Stimulated activated naive CD8-positive, alpha-beta T cell treated with anti-CD3 and anti-CD28 coated beads, Interleukin-15, Interleukin-2, amounts not matched to agents 100 ng/mL and 50 ng/mL, for 24 hours (primary cell): ENCODE results near the gene CYB5R2.

ENCODE experiments used
- H3K27ac Mint-ChIP-seq: one replicate; pipeline ENCODE4 v1.8.0; 2021; ENCODE audit warnings: mild to moderate bottlenecking, mixed read lengths
- H3K27me3 Mint-ChIP-seq: one replicate; pipeline ENCODE4 v1.8.0; 2021; ENCODE audit warnings: mixed read lengths
- H3K36me3 Mint-ChIP-seq: one replicate; pipeline ENCODE4 v1.8.0; 2021; ENCODE audit warnings: low read depth, mixed read lengths
- H3K4me1 Mint-ChIP-seq: one replicate; pipeline ENCODE4 v1.8.0; 2021; ENCODE audit warnings: low read depth, mixed read lengths
- H3K4me3 Mint-ChIP-seq: one replicate; pipeline ENCODE4 v1.8.0; 2021; ENCODE audit warnings: mild to moderate bottlenecking, mixed read lengths
- H3K9me3 Mint-ChIP-seq: one replicate; pipeline ENCODE4 v1.8.0; 2021; ENCODE audit warnings: mixed read lengths

Gene CYB5R2

DNA sequence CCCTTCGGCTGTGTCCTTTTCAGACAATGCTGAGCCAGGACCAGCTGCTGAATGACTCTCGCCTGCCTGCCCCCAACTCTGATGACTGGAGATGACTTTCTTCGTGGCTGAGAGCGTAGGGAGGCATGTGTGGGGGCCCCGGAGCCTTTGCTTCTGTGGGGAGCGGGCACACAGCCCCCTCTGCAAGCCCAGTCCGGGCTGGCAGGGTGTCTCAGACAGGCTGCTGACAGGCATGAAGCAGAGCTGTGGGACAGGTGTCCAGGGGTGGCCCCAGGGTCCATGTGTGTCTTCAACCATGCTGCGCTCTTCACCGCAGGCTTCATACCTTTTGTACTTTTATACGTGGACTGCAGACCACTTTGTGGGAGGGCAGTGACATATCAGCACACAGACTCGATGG, 16.6 kb downstream of the CYB5R2 start:
- Mint-ChIP-seq H3K27me3 (no peaks in the 10 kb centered on the region), H3K4me1 (no peaks in the 10 kb centered on the region), H3K27ac (no peak overlapping the region), H3K9me3 (no peaks in the 10 kb centered on the region), H3K36me3 (peaks cover 19% of the 10 kb centered on the region), H3K4me3 (no peak overlapping the region)

DNA sequence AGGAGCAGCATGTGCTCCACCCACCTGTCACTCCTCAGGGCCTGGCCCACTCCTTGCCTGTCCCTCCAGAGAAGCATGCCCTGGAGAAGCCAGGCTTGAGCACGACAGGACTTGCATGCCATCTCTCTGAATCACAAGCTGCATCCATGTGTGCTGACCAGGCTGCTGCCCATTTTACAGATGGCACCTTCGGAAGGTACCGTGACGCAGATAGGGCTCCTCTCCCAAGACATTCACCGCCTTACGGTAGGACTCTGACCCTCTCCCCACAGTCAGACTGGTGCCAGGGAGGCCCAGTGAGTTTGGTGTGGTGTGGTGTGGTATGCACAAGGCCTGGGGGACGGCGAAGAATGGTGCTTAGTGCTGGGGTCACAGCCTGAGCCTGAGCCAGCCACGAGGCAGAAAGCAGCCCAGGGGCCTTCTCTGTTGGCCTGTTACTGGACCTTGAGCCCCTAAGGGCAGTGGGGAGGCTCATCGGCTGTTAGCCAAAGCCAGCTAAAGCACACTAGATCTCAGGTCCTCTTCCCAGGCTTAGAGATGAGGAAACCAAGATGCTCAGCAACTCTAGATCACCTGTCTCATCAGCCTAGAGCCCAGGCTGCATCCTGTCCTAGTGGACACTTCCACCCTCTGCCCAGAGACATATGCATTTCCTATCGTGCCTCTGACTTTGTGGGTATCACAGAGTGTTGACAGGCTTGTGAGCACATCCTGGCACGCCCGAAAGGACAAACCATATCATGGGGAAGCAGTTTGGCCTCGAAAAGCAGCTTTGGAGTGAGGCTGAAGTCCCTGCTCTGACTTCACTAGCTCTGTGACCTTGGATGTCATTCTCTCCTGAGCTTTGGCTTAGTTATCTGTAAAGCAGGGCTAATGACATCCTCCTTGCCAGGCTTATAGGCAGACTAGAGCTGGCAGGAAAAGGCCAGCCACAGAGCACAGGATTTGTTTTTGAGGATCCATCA, 17.8 kb downstream of the CYB5R2 start:
- Mint-ChIP-seq H3K4me1 (no peaks in the 10 kb centered on the region), H3K36me3 (peaks cover 19% of the 10 kb centered on the region), H3K27me3 (no peaks in the 10 kb centered on the region), H3K4me3 (no peak overlapping the region), H3K9me3 (no peaks in the 10 kb centered on the region), H3K27ac (no peak overlapping the region)

DNA sequence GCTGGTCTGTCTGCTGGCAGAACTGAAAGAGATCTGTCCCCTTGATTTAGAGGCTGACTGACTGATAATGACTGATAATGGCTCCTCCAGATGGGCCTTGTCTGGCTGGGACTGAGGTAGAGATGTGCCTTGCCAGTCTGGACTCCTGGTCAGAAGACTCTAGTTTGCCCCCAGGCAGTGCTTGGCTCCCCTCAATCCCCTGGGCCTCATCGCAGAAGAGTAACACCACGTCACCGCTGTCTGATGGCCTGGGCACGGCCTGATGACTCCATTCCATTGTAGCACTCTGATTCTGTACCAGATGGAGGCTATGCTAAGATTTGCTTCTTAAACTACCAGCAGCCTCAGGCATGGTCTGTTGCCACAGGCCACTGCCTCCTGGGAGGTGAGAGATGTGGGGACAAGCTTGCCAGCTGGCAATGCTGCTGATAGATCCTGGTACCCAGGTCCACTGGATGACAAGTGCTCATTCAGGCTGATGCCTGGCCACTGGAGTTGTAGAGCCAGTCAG, 19.1 kb downstream of the CYB5R2 start:
- Mint-ChIP-seq H3K4me1 (no peaks in the 10 kb centered on the region), H3K36me3 (peaks cover 29% of the 10 kb centered on the region), H3K27ac (no peak overlapping the region), H3K9me3 (no peaks in the 10 kb centered on the region), H3K4me3 (no peak overlapping the region), H3K27me3 (no peaks in the 10 kb centered on the region)

DNA sequence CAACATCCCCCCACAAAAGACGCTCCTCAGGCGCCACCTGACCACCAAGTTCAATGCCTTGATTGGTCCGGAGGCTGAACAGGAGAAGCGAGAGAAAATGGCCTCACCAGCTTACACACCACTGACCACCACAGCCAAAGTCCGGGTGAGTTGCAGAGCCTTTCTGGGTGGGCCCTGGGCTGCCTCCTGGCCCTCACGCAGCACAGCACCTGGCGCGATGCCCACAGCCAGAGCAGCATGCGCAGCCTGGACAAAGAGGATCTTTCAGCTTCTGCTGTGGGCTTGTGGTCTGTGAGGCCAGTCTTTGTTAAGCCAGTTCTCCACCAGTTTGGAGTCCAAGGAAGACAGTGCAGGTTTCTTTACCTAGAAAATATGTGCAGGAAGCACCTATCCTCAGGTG, 21.6 kb downstream of the CYB5R2 start:
- Mint-ChIP-seq H3K27ac (no peak overlapping the region), H3K9me3 (no peaks in the 10 kb centered on the region), H3K36me3 (peaks cover 24% of the 10 kb centered on the region), H3K4me1 (no peaks in the 10 kb centered on the region), H3K27me3 (no peaks in the 10 kb centered on the region), H3K4me3 (no peak overlapping the region)

DNA sequence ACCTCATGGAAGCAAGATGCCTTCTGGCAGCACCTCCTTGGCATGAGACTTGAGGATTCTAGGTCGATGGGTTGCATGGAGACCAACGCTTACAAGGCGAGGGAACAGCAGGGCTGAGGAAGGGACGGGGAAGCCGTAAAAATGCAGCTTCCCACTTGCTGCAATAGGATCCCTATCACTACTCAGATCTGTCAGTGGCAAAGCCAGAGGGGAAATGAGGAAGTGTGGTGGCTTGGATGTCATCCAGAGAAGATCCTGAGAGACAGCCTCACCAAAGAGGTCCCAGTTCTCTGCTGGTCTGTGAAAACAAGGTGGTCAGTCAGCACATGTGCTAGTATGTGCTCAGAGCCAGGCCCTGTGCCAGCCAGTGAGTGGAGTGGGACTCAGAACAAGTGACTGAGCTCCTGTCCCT, 22.2 kb downstream of the CYB5R2 start:
- H3K36me3 Mint-ChIP-seq = peaks cover 24% of the 10 kb centered on the region
- H3K27ac Mint-ChIP-seq = no peak overlapping the region
- no peak overlapping the region for H3K4me3 Mint-ChIP-seq
- no peaks in the 10 kb centered on the region for H3K27me3 Mint-ChIP-seq
- H3K9me3 Mint-ChIP-seq = no peaks in the 10 kb centered on the region
- H3K4me1 Mint-ChIP-seq = no peaks in the 10 kb centered on the region

DNA sequence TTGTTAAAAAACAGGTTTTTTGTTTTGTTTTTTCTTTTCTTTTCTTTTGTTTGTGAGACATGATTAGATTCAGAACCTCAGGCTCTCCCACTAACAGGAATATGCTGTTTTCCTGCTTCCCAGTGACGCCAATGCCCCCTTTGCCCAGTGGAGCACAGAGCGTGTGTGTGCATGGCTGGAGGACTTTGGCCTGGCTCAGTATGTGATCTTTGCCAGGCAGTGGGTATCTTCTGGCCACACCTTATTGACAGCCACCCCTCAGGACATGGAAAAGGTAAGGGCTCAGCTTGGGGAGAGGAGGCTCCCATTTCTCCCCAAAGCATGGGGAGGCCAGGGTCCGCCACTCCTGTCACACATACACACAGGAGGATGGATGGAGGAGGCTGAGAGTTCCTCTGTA, 25.0 kb downstream of the CYB5R2 start:
- no peaks in the 10 kb centered on the region for H3K27me3 Mint-ChIP-seq
- H3K27ac Mint-ChIP-seq = no peak overlapping the region
- H3K9me3 Mint-ChIP-seq = no peaks in the 10 kb centered on the region
- no peak overlapping the region for H3K4me3 Mint-ChIP-seq
- H3K36me3 Mint-ChIP-seq = peaks cover 20% of the 10 kb centered on the region
- H3K4me1 Mint-ChIP-seq = no peaks in the 10 kb centered on the region

DNA sequence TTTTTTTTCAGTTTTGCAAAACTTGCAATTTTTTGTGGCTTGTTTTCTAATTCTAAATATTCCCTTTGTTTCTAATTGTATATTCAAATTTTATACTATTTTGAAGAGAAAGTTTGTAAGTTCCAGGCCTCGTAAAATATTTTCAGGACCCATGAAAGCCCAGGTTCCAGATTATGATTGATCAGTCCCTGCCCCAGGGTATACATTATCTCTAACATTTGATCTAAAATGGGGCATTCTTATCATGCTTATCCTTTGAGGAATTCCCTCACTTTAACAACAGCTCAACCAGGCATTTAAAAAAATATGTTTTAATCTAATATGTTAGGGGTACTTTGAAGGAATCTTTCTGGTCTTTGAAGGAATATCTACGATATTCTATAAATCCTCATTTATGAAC, 26.4 kb downstream of the CYB5R2 start:
- Mint-ChIP-seq H3K27me3 (no peaks in the 10 kb centered on the region), H3K9me3 (no peaks in the 10 kb centered on the region), H3K4me1 (no peaks in the 10 kb centered on the region), H3K4me3 (no peak overlapping the region), H3K36me3 (peaks cover 11% of the 10 kb centered on the region), H3K27ac (no peak overlapping the region)

DNA sequence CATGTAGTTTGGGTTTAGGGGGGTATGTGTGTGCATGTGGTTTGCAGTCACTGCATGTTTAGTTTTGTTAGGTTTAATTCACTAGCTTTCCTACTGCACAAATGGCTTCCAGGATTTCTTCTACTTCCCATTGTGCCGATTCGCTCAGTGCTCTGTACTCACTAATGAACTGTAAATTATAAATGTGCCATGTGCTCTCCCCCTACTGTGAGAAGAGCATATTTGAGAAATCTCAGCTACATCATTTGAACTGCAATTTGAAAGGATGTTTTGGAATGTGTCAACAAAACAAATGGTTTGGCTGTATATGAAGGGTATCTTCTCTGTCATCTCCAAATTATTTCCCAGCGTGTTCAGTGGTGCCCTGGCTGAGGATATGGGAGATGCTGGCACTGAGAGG, 28.1 kb downstream of the CYB5R2 start:
- H3K27me3 Mint-ChIP-seq = no peaks in the 10 kb centered on the region
- H3K27ac Mint-ChIP-seq = peak overlapping the region; percentile 45
- H3K4me3 Mint-ChIP-seq = no peak overlapping the region
- H3K9me3 Mint-ChIP-seq = no peaks in the 10 kb centered on the region
- no peaks in the 10 kb centered on the region for H3K4me1 Mint-ChIP-seq
- peaks cover 19% of the 10 kb centered on the region for H3K36me3 Mint-ChIP-seq

DNA sequence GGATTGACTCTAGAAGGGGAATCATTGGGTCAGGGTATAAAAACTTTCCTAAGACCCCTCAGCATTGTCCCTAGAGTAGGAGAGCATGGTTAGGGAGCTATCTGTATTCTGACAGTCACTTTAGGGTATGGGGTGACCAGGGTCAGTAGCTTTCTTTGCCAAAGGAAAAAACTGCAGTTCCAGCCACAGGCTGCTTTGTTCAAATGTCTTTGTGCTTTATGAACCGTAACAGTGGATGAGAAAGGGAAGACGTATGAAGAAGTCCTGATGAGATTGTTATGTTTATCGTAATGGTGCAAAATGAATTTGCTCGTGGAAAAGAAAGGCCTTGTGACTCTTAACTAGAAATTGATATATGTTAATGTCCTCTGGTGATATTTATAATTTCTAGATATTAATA, 30.0 kb downstream of the CYB5R2 start:
- no peaks in the 10 kb centered on the region for H3K9me3 Mint-ChIP-seq
- H3K27ac Mint-ChIP-seq = no peak overlapping the region
- peaks cover 16% of the 10 kb centered on the region for H3K36me3 Mint-ChIP-seq
- H3K4me1 Mint-ChIP-seq = no peaks in the 10 kb centered on the region
- H3K27me3 Mint-ChIP-seq = no peaks in the 10 kb centered on the region
- H3K4me3 Mint-ChIP-seq = no peak overlapping the region

DNA sequence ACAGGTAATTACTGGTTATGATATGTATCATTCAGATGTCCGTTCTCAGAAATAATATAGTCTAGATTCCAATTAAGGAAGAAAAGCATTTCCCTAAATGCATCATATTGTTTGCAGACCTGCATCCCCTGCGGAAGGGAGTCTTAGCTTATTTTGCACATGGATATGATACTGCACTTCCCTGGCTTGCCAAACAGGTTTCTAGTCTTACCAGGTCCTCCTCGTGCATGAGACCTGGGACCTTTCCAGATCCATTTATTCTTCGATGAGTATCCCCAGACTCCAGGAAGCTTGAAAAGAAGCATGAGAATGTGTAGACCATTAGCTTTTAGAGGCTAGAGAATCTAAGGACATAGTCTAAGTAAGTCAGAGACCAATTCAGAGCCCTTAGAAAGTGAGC, 30.6 kb downstream of the CYB5R2 start:
- Mint-ChIP-seq H3K27me3 (no peaks in the 10 kb centered on the region), H3K4me1 (no peaks in the 10 kb centered on the region), H3K9me3 (no peaks in the 10 kb centered on the region), H3K36me3 (peaks cover 16% of the 10 kb centered on the region), H3K4me3 (no peak overlapping the region), H3K27ac (no peak overlapping the region)

DNA sequence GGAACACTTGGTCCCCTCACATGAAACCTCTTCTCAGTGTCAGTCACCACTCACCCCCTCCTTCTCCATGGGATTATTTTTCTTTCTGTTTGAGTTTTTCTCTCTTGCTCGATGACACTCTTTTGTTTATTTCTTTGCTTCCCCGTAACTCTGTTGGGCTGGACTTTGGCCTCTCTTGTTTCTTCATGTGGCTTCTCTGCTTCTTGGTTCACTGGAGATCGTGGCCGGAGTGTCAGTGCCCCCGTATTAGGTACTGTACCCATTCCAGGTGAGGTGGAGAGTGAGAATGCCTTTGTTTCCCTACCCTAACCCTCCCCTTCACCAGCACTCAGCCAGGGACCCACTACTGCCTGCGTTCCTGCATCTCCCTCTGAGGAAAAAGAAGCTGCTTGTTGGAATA, 32.5 kb downstream of the CYB5R2 start:
- peaks cover 28% of the 10 kb centered on the region for H3K36me3 Mint-ChIP-seq
- H3K4me3 Mint-ChIP-seq = no peak overlapping the region
- H3K27ac Mint-ChIP-seq = no peak overlapping the region
- H3K9me3 Mint-ChIP-seq = no peaks in the 10 kb centered on the region
- H3K27me3 Mint-ChIP-seq = no peaks in the 10 kb centered on the region
- H3K4me1 Mint-ChIP-seq = no peaks in the 10 kb centered on the region

DNA sequence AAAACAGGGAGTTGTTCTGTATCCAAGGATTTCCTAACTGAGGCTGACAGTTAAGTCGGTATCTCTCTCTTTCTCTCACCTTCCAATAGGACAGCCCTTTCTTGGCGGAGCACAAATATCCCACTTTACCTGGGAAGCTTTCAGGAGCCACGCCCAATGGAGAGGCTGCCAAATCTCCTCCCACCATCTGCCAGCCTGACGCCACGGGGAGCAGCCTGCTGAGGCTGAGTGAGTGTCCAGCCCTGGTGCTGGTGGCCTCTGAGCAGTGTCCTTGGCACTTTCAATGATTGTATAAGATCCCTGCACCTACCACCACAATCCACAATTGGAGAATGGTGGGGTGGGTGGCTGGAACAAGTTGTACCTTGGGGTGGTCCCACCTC, 33.7 kb downstream of the CYB5R2 start:
- H3K27me3 Mint-ChIP-seq = no peaks in the 10 kb centered on the region
- no peaks in the 10 kb centered on the region for H3K9me3 Mint-ChIP-seq
- no peak overlapping the region for H3K27ac Mint-ChIP-seq
- no peaks in the 10 kb centered on the region for H3K4me1 Mint-ChIP-seq
- H3K36me3 Mint-ChIP-seq = peaks cover 30% of the 10 kb centered on the region
- H3K4me3 Mint-ChIP-seq = no peak overlapping the region

DNA sequence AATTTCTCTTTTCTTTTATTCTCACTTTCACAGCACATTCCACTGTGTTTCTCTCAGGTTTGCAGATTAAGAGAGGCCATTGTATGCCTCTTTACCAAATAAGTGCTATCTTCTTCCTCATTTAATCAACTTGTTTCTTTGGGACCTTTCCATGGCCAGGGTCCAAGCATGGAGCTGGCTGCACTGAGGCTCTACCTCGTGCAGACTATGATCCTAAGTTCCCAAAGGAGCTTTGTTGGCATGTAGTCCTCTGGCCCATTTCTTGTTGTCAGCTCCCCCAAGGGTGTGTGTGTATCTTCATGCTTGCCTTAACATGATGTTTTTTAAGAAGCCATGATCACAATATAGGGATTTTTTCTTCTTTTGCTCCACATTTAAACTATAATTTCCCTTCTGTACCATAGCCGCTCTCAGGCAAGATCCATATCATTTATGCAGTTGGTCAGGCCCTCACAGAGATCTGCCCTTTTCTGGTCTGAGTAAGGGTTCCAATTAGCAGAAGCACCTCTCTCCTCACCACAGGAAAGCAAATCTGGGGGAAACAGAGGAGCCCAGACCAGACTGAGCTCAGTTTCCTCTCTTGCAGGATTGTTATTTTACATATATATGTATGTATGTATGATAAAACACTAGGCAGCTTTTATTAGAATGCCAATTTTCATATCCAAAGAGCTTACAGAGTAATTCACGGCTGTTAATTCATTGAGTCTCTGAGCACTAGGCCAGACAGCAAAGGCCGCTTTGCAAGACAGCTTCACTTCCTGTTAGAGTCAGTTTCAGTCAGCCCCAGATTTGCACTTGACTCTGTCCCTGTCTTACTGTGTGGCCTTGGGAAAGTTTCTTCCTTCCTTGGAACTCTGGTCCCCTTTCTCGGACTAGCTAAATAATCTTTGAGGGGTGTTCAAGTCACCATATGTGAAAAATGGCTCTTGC, 34.3 kb downstream of the CYB5R2 start:
- Mint-ChIP-seq H3K36me3 (peaks cover 34% of the 10 kb centered on the region), H3K9me3 (no peaks in the 10 kb centered on the region), H3K4me1 (no peaks in the 10 kb centered on the region), H3K4me3 (no peak overlapping the region), H3K27me3 (no peaks in the 10 kb centered on the region), H3K27ac (no peak overlapping the region)

DNA sequence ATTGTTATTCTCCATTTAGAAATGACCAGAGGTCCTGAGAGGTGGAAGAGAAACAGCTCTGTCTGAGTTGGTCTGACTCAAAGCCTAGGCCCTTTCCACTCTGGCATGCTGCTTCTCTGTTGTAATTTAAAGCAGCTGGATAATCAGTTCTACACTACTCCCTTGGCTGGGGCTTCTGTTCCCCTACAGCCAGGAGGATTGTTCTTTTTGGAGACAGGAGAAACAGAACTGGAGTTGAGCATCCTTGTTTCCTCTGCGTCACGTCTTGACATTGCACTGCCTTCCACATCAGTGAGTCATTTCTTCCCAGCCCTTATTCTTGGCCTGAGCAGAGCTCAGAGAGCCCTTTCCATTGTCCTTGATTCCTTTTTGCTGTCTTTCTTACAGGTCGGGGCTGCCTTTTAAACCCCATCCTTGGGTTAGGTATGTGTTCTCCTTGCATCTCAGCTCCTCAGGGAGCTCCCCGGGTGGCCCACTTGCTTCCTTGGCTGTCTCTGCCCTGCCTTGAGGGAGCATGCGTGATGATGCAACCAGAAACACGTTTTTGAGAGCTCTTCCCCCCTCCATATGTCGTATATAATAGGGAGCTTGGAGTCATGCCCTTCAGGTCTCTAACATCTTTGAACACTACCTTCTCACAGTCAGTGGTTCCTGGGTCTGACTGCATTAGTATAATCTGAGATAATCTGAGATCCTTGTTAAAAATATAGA, 35.7 kb downstream of the CYB5R2 start:
- Mint-ChIP-seq H3K27me3 (no peaks in the 10 kb centered on the region), H3K4me3 (no peak overlapping the region), H3K9me3 (no peaks in the 10 kb centered on the region), H3K27ac (no peak overlapping the region), H3K36me3 (peaks cover 37% of the 10 kb centered on the region), H3K4me1 (no peaks in the 10 kb centered on the region)
